Trophoblast cell (in vitro differentiated cells and primary cell): ENCODE data around the gene BMP4.

Source experiments
- DNase-seq, 2 donors: peaks; one replicate each; pipeline ENCODE4 v3.0.0-alpha.2; 2016
- H2AFZ ChIP-seq: 2 replicates; pipeline ENCODE4 v1.6.1; 2013; ENCODE audit warnings: low read length, moderate library complexity, mild to moderate bottlenecking; ENCODE audit not compliant: insufficient read depth, poor library complexity
- H2AK5ac ChIP-seq: 2 replicates; pipeline ENCODE4 v1.6.1; 2013; ENCODE audit warnings: mild to moderate bottlenecking, low read length
- H2BK120ac ChIP-seq: 2 replicates; pipeline ENCODE4 v1.6.1; 2013; ENCODE audit warnings: low read length, mild to moderate bottlenecking, moderate library complexity; ENCODE audit not compliant: insufficient read depth, poor library complexity
- H2BK12ac ChIP-seq: 2 replicates; pipeline ENCODE4 v1.6.1; 2013; ENCODE audit warnings: mild to moderate bottlenecking, low read length, moderate library complexity
- H2BK5ac ChIP-seq: 2 replicates; pipeline ENCODE4 v1.6.1; 2013; ENCODE audit warnings: low read length, low read depth, moderate library complexity, mild to moderate bottlenecking; ENCODE audit not compliant: poor library complexity
- H3K14ac ChIP-seq: 2 replicates; pipeline ENCODE4 v1.6.1; 2013; ENCODE audit warnings: mild to moderate bottlenecking, low read length
- H3K18ac ChIP-seq: 2 replicates; pipeline ENCODE4 v1.6.1; 2013; ENCODE audit warnings: mild to moderate bottlenecking, low read length
- H3K23ac ChIP-seq: 2 replicates; pipeline ENCODE4 v1.6.1; 2013; ENCODE audit warnings: low read length
- H3K27ac ChIP-seq: 2 replicates; pipeline ENCODE4 v1.5.1; 2013; ENCODE audit warnings: low read depth, mild to moderate bottlenecking, inconsistent platforms, low read length, moderate library complexity
- H3K27me3 ChIP-seq: 2 replicates; pipeline ENCODE4 v1.6.1; 2013; ENCODE audit warnings: inconsistent platforms, mild to moderate bottlenecking, low read length, moderate library complexity; ENCODE audit not compliant: insufficient read depth
- H3K36me3 ChIP-seq, 2 experiments: 1 replicate in 1 of 2; 2 replicates in 1 of 2; pipeline ENCODE4 v1.6.1; 2013; ENCODE audit warnings: low read length in 2 of 2, mild to moderate bottlenecking in 2 of 2, moderate library complexity in 1 of 2; ENCODE audit not compliant: insufficient read depth in 2 of 2, control insufficient read depth in 1 of 2
- H3K4ac ChIP-seq: 2 replicates; pipeline ENCODE4 v1.6.1; 2013; ENCODE audit warnings: low read depth, mild to moderate bottlenecking, low read length, moderate library complexity
- H3K4me1 ChIP-seq, 2 experiments: 1 replicate in 1 of 2; 2 replicates in 1 of 2; pipeline ENCODE4 v1.6.1; 2013; ENCODE audit warnings: low read length in 2 of 2, mild to moderate bottlenecking in 2 of 2, moderate library complexity in 1 of 2; ENCODE audit not compliant: insufficient read depth in 2 of 2, control insufficient read depth in 1 of 2
- H3K4me2 ChIP-seq: 2 replicates; pipeline ENCODE4 v1.6.1; 2013; ENCODE audit warnings: inconsistent platforms, mild to moderate bottlenecking, low read length, moderate library complexity
- H3K4me3 ChIP-seq: 2 replicates; pipeline ENCODE4 v1.5.1; 2013; ENCODE audit warnings: mild to moderate bottlenecking, low read depth, low read length, inconsistent platforms
- H3K79me1 ChIP-seq: one replicate; pipeline ENCODE4 v1.6.1; 2013; ENCODE audit warnings: low read length
- H3K79me2 ChIP-seq: 2 replicates; pipeline ENCODE4 v1.6.1; 2013; ENCODE audit warnings: low read length, mild to moderate bottlenecking; ENCODE audit not compliant: control insufficient read depth, insufficient read depth, poor library complexity
- H3K9ac ChIP-seq: 2 replicates; pipeline ENCODE4 v1.6.1; 2013; ENCODE audit warnings: mild to moderate bottlenecking, low read length
- H3K9me3 ChIP-seq: 2 replicates; pipeline ENCODE4 v1.6.1; 2013; ENCODE audit warnings: low read depth, mild to moderate bottlenecking, control low read depth, inconsistent platforms, low read length; ENCODE audit not compliant: insufficient read depth
- H4K12ac ChIP-seq: 2 replicates; pipeline ENCODE4 v1.6.1; 2013; ENCODE audit warnings: low read depth, mild to moderate bottlenecking, low read length, moderate library complexity
- H4K8ac ChIP-seq: 2 replicates; pipeline ENCODE4 v1.6.1; 2013; ENCODE audit warnings: low read depth, mild to moderate bottlenecking, low read length, moderate library complexity
- H4K91ac ChIP-seq: one replicate; pipeline ENCODE4 v1.6.1; 2013; ENCODE audit warnings: low read depth, mild to moderate bottlenecking, low read length, moderate library complexity
- WGBS: extraction: QIAGEN DNeasy Blood & Tissue Kit; methylation state at CpG from one replicate; pipeline ENCODE4 v1.1.7; 2013; ENCODE audit warnings: missing lambda C conversion rate; ENCODE audit not compliant: insufficient read length, insufficient coverage; ENCODE audit errors: extremely low coverage; 5-methylcytosine and 5-hydroxymethylcytosine counted together

The BMP4 gene

DNA sequence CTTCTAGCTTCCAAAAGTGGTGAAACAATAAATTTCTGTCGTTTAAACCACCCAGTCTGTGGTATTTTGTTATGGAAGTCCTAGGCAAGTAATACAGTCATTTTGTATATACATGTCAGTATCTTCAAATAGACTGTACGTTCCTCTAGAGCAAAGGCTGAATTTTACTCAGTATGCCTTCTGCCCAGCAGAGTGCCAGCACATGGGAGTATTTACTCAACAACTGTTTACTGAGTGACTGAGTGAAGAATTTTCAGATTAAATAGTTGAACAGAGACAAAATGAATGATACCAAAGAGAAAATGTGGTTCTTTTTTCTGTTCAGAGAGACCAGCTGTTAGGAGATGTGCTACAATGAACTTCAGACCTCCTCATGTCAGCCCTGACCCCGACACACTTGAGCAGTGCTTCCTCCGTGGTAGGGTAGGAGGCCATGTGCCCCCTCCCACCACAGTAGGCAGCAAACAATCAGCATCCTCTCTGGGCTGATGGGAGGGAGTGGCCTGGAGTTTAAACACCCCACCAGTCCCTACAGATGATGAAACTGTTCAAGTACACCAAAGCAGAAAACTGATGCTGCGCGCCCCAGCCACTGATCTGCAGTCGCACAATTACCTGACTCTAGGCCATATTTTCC, 21.7 kb downstream of the BMP4 start:
- Histone ChIP-seq H3K4me2 (no peak overlapping the region), H2BK12ac (no peak overlapping the region), H3K79me2 (no peaks in the 10 kb centered on the region), H2AFZ (no peak overlapping the region), H3K27ac (no peak overlapping the region), H3K36me3 (no peaks in the 10 kb centered on the region), H2BK120ac (no peak overlapping the region), H3K18ac (no peak overlapping the region), H3K23ac (no peak overlapping the region), H4K12ac (no peak overlapping the region), H3K4me1 (no peaks in the 10 kb centered on the region), H4K91ac (no peak overlapping the region), H3K79me1 (no peaks in the 10 kb centered on the region), H3K4ac (no peak overlapping the region), H4K8ac (no peak overlapping the region), H2BK5ac (no peak overlapping the region), H3K27me3 (no peaks in the 10 kb centered on the region), H3K9me3 (no peaks in the 10 kb centered on the region), H3K9ac (no peak overlapping the region), H3K4me3 (no peak overlapping the region), H3K14ac (no peak overlapping the region), H2AK5ac (no peak overlapping the region)
- no CpG with 5 or more reads among the region's 7 CpGs for WGBS
- DNase-seq: no peak

DNA sequence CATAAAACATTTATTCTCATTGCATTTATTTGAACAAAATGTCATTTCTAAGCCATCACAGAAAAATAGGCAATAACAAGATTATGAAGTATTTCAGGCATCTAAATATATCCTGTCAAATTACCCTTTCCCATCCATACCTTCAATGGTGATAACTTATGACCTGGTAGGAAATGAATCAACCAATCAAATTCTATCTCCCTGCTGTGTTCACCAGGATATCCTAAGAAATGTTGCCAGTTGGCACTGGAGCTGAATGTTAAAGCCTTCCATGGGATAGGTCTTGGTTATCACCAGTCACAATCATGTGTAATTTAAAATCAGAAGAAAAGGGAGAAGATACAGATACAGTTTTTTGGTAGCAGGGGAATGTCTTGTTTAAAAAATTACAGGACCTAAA, 23.7 kb downstream of the BMP4 start:
- H3K18ac ChIP-seq: no peak overlapping the region
- H2AFZ ChIP-seq: no peak overlapping the region
- no peak overlapping the region for H2AK5ac ChIP-seq
- H3K4me3 ChIP-seq: no peak overlapping the region
- H4K12ac ChIP-seq: no peak overlapping the region
- DNase-seq: no peak
- no peaks in the 10 kb centered on the region for H3K79me2 ChIP-seq
- no peak overlapping the region for H2BK12ac ChIP-seq
- H3K79me1 ChIP-seq: no peaks in the 10 kb centered on the region
- H3K4me1 ChIP-seq: peaks cover 0 to 2% of the 10 kb centered on the region in 2 experiments
- no peak overlapping the region for H3K4me2 ChIP-seq
- no peak overlapping the region for H3K9ac ChIP-seq
- H3K27me3 ChIP-seq: no peaks in the 10 kb centered on the region
- no peak overlapping the region for H4K91ac ChIP-seq
- H3K27ac ChIP-seq: no peak overlapping the region
- no peak overlapping the region for H2BK120ac ChIP-seq
- H3K14ac ChIP-seq: no peak overlapping the region
- no peak overlapping the region for H2BK5ac ChIP-seq
- no peaks in the 10 kb centered on the region for H3K9me3 ChIP-seq
- H3K4ac ChIP-seq: no peak overlapping the region
- no peak overlapping the region for H4K8ac ChIP-seq
- H3K36me3 ChIP-seq: no peaks in the 10 kb centered on the region
- H3K23ac ChIP-seq: no peak overlapping the region

DNA sequence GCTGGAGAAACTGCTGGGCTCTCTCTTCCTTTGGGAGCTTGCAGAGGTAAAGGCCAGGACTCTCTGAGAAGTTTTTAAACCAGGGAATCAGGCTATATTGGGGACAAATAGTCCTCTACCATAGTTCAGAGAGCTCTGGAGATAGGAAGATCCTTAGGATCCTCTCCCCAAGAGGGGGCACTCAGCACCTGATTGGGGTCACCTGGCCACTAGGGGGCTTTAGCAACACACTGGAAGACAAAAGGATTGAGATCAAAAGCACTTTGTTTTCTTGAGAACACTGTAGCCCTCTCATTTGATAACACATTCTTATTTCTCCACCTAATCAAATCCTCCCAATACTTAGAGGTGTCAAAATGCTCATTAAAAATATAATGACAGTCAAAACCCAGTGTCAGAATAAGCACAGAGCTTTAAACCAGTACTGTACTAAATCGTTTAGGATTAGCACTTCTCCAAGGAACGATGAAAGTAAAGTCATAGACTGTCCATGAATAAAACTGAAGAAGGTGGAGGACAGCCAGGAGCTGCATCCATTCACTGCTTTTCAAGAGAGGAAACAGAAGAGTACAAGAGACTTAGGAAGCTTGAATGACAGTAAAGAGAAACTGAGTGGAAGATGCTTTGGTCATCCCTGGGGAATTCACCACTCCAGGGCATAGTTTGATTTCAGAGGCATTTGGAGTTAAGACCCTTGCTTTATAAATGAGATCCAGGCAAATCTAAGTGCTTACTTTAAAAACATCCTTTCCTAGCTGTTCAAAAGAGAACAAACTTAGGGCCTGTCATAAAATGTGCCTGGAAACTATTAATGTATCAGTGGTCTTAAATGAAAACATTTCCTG, 26.5 kb downstream of the BMP4 start:
- Histone ChIP-seq H3K23ac (no peak overlapping the region), H2BK120ac (no peak overlapping the region), H3K4ac (no peak overlapping the region), H3K79me1 (peaks cover 8% of the 10 kb centered on the region), H4K8ac (no peak overlapping the region), H4K91ac (no peak overlapping the region), H3K18ac (no peak overlapping the region), H3K27ac (no peak overlapping the region), H3K4me3 (no peak overlapping the region), H3K14ac (no peak overlapping the region), H4K12ac (no peak overlapping the region), H3K9me3 (no peaks in the 10 kb centered on the region), H2BK12ac (peak overlapping the region; percentile 87), H3K4me1 (peaks cover 9 to 13% of the 10 kb centered on the region in 2 experiments), H3K36me3 (no peaks in the 10 kb centered on the region), H2AFZ (no peak overlapping the region), H3K27me3 (no peaks in the 10 kb centered on the region), H2AK5ac (no peak overlapping the region), H2BK5ac (peak overlapping the region; percentile 31), H3K4me2 (no peak overlapping the region), H3K9ac (no peak overlapping the region), H3K79me2 (no peaks in the 10 kb centered on the region)
- no CpG with 5 or more reads among the region's 2 CpGs for WGBS
- peak in 1 of 2 donors; percentile 42 for DNase-seq

DNA sequence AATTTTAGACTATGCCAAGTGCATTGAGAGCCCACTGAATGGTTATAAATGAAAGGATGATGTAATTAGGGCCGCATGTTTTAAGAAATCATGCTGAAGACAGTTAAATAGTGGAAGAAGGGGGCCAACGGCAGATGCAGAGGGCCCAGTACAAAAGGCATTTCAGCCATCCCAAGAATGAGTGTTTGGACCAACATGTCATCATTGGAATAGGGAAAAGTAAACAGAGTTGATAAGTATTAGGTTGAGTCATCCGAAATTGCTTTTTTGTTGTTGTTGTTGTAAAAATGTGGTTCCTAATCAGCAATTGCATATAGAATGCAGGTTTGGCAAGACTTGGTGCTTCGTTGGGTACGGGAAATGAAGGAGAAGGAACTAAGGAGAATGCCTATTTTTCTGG, 29.5 kb downstream of the BMP4 start:
- Histone ChIP-seq H2AK5ac (no peak overlapping the region), H3K23ac (no peak overlapping the region), H3K4me3 (no peak overlapping the region), H3K36me3 (no peaks in the 10 kb centered on the region), H4K12ac (no peak overlapping the region), H2BK12ac (no peak overlapping the region), H3K9me3 (no peaks in the 10 kb centered on the region), H3K9ac (no peak overlapping the region), H4K91ac (no peak overlapping the region), H3K4ac (no peak overlapping the region), H3K27ac (no peak overlapping the region), H3K27me3 (no peaks in the 10 kb centered on the region), H4K8ac (no peak overlapping the region), H3K18ac (no peak overlapping the region), H2AFZ (no peak overlapping the region), H3K79me2 (no peaks in the 10 kb centered on the region), H3K4me1 (peaks cover 10 to 23% of the 10 kb centered on the region in 2 experiments), H3K14ac (no peak overlapping the region), H2BK5ac (no peak overlapping the region), H3K4me2 (peak overlapping the region; percentile 4), H2BK120ac (no peak overlapping the region), H3K79me1 (peaks cover 11% of the 10 kb centered on the region)
- DNase-seq: peak; percentile 5 to 86
- no CpG with 5 or more reads among the region's 5 CpGs for WGBS
